Calu3 (cell line): ENCODE data around the gene FBN3. TPM values are rescaled to one million over a fixed set of nuclear protein-coding genes. Genes with fewer than 3 reads are reported as not detected.

Source experiments
- BruUV-seq: library from RNA; stranded (reverse); fragments of 400-500 nt; replicated peaks from 2 replicates; lab custom pipeline; 2021; lab: Mats Ljungman, UMichigan
- CTCF ChIA-PET: fragments of 300-600 bp; sonication (Branson Sonifier 250); formaldehyde crosslinking; loops from one replicate; lab custom pipeline; 2022; ENCODE audit warnings: antibody characterized with exemption; lab: Charles Lee
- DNase-seq: peaks from one replicate; pipeline ENCODE4 v3.0.0; 2022
- H3K27ac Mint-ChIP-seq: one replicate; pipeline ENCODE4 v1.8.0; 2022; ENCODE audit warnings: mixed read lengths; ENCODE audit not compliant: unreplicated experiment
- H3K27me3 Mint-ChIP-seq: one replicate; pipeline ENCODE4 v1.8.0; 2022; ENCODE audit warnings: mixed read lengths; ENCODE audit not compliant: unreplicated experiment
- H3K36me3 Mint-ChIP-seq: one replicate; pipeline ENCODE4 v1.8.0; 2022; ENCODE audit warnings: mild to moderate bottlenecking, moderate library complexity, mixed read lengths; ENCODE audit not compliant: insufficient read depth, unreplicated experiment
- H3K4me1 Mint-ChIP-seq: one replicate; pipeline ENCODE4 v1.8.0; 2022; ENCODE audit warnings: mild to moderate bottlenecking, low read depth, mixed read lengths; ENCODE audit not compliant: unreplicated experiment
- H3K4me3 Mint-ChIP-seq: one replicate; pipeline ENCODE4 v1.8.0; 2022; ENCODE audit warnings: mild to moderate bottlenecking, low read depth, moderate library complexity, mixed read lengths; ENCODE audit not compliant: unreplicated experiment
- H3K9me3 Mint-ChIP-seq: one replicate; pipeline ENCODE4 v1.8.0; 2022; ENCODE audit warnings: low read depth, mixed read lengths; ENCODE audit not compliant: unreplicated experiment
- CTCF ChIP-seq: fragments of 200-600 bp; IDR thresholded peaks from one replicate; pipeline ENCODE4 v1.8.0; 2022; ENCODE audit warnings: antibody characterized with exemption; ENCODE audit not compliant: unreplicated experiment
- intact Hi-C: fragments of 100-400 bp; cut with micrococcal nuclease; formaldehyde crosslinking; loops from one replicate; pipeline ENCODE4 v1.10.0; 2022; ENCODE audit not compliant: unreplicated experiment
- total RNA-seq: library from RNA; stranded (reverse); gene quantifications from 2 replicates; pipeline ENCODE4 v1.2.3, GENCODE V29; 2022

The FBN3 gene
- total RNA-seq, 1 experiment from 2014 or later = not detected

GRCh38 chr19:8185343-8186068 is 36.1 kb upstream of the FBN3 start:
- H3K36me3 Mint-ChIP-seq = no peaks in the 10 kb centered on the region
- no TSS peak for BruUV-seq
- no peaks in the 10 kb centered on the region for H3K27me3 Mint-ChIP-seq
- H3K4me1 Mint-ChIP-seq = no peaks in the 10 kb centered on the region
- CTCF ChIA-PET = interaction anchor here (0.7 kb wide), 1 partner anchor 488 kb away, joined by 3 read pairs; no protein-coding TSS in a partner anchor
- H3K4me3 Mint-ChIP-seq = no peak overlapping the region
- no peak for TF ChIP-seq CTCF
- H3K9me3 Mint-ChIP-seq = no peaks in the 10 kb centered on the region
- H3K27ac Mint-ChIP-seq = no peak overlapping the region
- no peak for DNase-seq
- intact Hi-C loops = no loop called here

- CTCF ChIA-PET = interaction anchor here (0.6 to 0.7 kb wide), 2 partner anchors 27 to 180 kb away, joined by 3 to 7 read pairs; no protein-coding TSS in a partner anchor
- H3K36me3 Mint-ChIP-seq = no peaks in the 10 kb centered on the region
Measured at GRCh38 chr19:8184274-8184673, 34.9 kb upstream of the FBN3 start.

GRCh38 chr19:8180018-8180417 is 30.6 kb upstream of the FBN3 start:
- no peaks in the 10 kb centered on the region for H3K36me3 Mint-ChIP-seq
- CTCF ChIA-PET = no interaction called here
- no peaks in the 10 kb centered on the region for H3K9me3 Mint-ChIP-seq
- DNase-seq = no peak
- intact Hi-C loops = no loop called here
- no peak overlapping the region for H3K4me3 Mint-ChIP-seq
- no peak overlapping the region for H3K27ac Mint-ChIP-seq
- no TSS peak for BruUV-seq
- TF ChIP-seq CTCF = no peak
- H3K27me3 Mint-ChIP-seq = no peaks in the 10 kb centered on the region
- H3K4me1 Mint-ChIP-seq = no peaks in the 10 kb centered on the region

More at GRCh38 chr19:8184274-8184673, 34.9 kb upstream of the FBN3 start:
- intact Hi-C loops = no loop called here
- no TSS peak for BruUV-seq
- no peak for TF ChIP-seq CTCF
- DNase-seq = no peak
- no peaks in the 10 kb centered on the region for H3K4me1 Mint-ChIP-seq
- no peak overlapping the region for H3K4me3 Mint-ChIP-seq
- no peaks in the 10 kb centered on the region for H3K9me3 Mint-ChIP-seq
- no peaks in the 10 kb centered on the region for H3K27me3 Mint-ChIP-seq
- no peak overlapping the region for H3K27ac Mint-ChIP-seq

- intact Hi-C loops = no loop called here
- no peak overlapping the region for H3K27ac Mint-ChIP-seq
- H3K9me3 Mint-ChIP-seq = no peaks in the 10 kb centered on the region
- H3K27me3 Mint-ChIP-seq = no peaks in the 10 kb centered on the region
- no peak for DNase-seq
- no peaks in the 10 kb centered on the region for H3K4me1 Mint-ChIP-seq
- CTCF ChIA-PET = no interaction called here
- BruUV-seq = no TSS peak
- H3K4me3 Mint-ChIP-seq = no peak overlapping the region
- no peak for TF ChIP-seq CTCF
- no peaks in the 10 kb centered on the region for H3K36me3 Mint-ChIP-seq
Measured at GRCh38 chr19:8174706-8175105, 25.3 kb upstream of the FBN3 start.
